ENCODE data around the gene MAST2.
"Not testable (repeated sequence)": the region's sequence is repeated elsewhere in the genome, so short reads cannot be mapped to it uniquely, and the experiment has no call there.

MAST2 gene

DNA sequence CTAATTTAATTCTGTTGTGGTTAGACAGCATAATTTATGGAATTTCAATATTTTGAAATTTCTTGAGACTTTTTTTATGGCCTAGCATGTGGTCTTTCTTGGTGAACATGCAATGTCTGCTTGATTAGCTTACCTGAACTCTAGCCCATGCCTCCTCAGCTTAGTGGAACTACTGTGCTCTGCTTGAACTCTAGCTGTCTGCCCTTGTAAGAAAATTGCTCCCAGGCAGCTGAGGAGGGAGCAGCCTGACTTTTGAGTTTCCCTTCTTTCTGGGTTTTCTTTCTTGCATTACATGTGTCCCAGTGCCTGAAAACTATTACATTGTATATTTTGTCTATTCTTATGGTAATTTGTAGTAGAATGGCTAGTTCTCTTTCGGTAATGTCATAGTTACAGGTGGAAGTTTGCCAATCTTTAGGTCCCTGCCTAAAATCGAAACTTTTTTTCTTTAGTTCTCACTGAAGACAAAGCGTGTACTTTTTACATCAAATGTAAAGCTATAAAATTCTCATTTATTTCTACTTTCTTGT lies 105.3 kb downstream of the MAST2 start:
- no peak for DNase-seq

DNA sequence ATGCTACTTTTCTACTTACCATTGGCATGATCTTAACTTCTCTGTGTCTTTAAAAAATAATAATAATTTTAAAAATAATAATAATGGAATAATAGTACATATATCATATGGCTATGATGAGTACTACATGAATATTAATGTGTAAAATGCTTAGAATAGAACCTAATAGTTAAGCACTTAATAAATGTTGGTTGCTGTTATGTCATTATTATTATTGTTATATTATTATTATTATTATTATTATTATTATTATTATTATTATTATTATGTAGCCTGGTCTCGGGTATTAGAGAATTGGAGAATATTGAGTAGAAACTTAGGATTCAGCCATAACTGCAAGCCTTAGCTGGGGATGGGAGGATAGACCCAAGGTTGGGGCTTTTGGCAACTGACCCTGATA lies 108.2 kb downstream of the MAST2 start:
- no peak for DNase-seq

DNA sequence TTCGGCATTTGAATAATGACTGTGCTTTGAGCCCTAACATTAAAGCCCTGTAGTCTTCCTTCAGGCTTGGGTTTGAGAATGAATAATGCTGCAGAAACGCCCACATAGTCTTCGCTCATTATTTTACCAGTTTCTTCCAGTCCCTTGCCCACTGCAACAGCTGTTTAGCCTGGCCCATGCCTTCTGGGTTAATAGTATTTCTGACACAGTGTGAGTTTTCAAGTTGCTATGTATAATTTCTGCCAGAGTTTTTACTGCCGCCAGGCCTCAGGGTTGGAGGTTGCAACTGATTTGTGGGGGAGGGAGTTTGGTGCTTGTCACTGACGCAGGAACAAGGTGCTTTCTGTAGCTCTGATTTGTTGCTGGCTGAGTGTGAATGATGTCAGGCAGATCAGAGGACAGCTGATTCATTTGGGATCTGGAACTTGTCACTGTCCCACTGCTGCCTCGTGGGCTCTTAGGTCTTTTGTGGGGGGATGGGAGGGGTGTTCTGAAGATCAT lies 109.8 kb downstream of the MAST2 start:
- peak in 1 of 5 donors; percentile 17 for DNase-seq

DNA sequence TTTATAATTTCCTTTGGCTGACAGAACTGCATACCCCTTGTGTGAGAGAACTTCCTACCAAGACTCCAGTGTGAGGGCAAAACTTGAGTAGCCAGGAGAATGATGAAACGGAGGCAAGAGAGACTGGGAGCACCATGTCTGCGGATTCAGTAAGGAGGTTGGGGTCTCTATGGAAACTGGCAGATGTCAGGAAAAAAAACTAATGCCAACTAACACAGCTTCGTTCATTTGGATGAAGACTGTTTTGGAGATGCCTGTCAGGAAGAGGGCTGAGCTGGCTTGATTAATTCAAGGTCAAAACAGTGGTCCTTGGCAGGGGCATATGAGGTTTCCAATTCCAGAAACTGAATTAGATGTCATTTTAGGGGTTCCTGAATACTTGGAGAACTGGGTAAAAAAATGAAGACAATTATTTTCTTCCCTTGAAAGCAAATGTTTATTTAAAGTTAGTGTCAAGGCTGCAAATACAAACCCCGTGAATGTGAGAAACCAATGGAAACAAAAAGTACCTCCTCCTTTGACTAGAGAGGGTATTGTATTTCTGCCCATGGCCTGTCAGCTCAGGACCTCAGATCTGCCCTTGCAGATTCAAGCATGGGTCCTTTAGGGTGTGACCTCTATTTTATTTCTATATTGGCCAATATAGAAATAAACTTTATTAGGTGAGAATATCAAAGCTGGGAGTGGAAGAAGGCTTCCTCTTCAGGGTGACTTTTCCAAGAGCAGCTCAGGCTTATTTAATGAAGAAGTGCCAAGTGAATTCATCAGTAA lies 110.5 kb downstream of the MAST2 start:
- no peak for DNase-seq

DNA sequence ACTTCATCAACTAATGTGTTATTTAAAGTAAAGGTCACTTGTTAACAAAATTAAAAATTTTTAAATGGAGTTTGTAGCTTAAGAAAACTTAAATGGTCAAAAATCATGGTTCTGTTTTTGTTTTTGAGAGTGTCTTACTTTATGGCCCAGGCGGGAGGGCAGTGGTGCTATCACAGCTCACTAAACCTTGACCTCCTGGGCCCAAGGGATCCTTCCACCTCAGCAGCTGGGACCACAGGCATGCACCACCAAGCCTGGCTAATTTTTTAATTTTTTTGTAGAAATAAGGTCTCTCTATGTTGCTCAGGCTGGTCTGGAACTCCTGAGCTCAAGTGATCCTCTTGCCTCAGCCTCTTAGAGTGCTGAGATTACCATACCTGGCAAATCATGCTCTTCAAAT lies 111.4 kb downstream of the MAST2 start:
- no peak for DNase-seq

DNA sequence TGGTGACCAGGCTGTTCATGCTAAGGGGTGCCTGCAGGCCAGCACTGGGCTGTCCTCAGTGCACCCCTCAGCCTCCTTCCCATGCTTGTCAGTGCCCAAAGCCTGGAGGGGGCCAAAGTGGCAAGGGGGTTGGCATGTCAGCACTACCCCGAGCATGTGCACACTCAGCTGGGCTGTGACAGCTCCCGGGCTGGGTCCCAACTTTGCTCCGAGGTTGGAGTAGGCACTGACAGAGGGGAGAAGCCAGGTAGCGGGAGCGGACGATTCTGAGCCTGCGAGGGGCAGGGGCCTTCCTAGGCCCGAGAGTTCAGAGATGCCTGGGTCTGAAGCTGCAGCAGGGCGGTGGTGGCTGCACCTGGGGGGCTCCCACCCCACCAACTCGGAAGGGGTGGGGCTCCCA lies 119.0 kb downstream of the MAST2 start:
- DNase-seq, result no peak

DNA sequence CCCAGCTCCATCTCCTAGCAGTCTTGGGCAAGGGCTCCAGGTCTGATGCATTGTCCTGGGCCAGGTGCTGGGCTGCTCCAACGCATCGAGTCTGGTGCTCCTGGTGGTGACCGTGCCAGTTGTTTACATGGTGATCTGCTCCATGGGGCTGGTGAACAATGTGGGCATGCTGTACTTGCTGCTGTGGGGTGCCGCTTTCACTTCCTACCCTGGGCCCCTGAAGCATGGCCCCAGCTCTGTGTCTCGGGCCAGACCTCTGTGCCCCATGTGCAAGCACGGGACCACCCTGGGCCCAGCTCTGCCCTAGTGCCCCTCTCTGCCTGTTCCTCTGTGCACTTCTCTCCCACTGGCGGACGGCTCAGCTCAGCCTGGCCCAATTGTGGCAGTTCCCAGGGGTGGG lies 119.4 kb downstream of the MAST2 start:
- no peak for DNase-seq

DNA sequence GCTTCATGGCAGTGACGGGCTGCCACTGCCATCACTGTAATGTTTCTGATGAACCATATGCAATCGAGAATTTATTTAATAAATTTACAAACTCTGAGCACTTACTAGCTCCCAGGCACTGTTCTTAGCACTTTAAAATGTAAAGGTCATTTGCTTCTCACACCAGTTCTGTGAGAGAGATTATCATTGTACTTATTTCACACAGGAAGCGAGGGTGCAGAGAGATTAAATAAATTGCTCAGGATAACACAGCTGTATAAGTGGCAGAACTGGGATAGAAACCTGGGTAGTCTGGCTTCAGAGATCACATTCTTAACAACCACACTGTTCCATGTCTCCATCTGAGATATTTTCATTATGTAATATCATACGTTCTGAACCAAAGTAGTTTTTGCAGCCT lies 119.9 kb downstream of the MAST2 start:
- DNase-seq, result no peak

DNA sequence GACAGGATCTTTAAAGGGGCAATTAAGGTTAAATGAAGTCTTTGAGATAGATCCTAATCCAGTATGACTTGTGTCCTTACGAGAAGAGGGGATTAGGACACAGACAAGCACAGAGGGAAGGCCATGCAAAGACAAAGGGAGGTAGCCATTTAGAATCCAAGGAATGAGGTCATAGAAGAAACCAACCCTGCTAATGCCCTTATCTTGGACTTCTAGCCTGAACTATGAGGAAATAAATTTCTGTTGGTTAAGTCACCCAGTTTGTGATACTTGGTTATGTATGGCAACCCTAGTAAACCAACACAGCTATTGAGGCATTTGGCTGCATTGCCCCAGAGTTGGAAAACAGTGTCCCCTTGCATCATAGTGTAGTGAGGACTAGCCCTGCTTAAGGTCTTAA lies 121.3 kb downstream of the MAST2 start:
- no peak for DNase-seq

DNA sequence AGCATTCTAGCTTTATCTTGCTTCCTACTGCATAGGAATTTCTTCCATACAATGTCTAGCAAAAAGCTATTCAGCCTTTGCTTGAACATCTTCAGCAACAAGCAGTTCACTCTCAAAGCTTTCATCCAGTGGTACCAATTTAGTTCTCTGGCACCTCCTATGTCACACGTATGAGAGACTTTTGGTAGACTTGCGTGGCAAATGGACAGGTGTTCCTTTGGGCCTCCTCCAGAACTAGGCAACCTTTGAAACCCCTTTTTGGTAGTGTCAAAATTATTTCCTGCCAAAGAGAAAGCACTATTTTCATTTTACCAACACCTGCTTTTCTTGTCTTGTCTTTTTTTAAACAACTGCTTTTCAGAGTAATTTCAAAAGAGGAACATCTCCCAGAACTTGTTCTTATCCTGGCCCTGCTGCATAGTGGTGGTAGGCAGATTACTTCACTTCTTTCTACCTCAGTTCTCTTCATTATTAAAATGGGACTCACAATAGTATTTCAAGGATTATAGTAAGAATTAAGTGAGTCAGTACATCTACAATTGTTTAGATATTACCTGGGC lies 122.4 kb downstream of the MAST2 start:
- DNase-seq, result no peak

DNA sequence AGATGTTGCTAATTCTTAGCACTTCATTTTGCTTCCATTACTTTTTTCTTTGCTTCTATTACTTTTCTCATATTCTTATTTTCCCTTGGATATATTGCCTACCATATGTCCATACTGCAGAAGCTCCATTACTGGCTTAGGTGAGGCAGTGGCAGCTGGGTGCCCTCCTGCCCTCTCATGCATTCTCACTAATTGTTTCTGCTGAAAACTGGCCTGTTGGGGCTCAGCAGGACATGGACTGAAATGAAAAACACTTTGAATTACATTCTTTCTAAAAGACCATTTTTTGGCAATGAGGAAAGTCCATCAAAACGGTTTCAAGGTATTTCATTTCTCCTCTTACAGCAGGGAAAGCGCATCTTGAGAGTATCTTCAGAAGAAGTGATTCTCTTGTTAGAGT lies 122.9 kb downstream of the MAST2 start:
- DNase-seq, result no peak

DNA sequence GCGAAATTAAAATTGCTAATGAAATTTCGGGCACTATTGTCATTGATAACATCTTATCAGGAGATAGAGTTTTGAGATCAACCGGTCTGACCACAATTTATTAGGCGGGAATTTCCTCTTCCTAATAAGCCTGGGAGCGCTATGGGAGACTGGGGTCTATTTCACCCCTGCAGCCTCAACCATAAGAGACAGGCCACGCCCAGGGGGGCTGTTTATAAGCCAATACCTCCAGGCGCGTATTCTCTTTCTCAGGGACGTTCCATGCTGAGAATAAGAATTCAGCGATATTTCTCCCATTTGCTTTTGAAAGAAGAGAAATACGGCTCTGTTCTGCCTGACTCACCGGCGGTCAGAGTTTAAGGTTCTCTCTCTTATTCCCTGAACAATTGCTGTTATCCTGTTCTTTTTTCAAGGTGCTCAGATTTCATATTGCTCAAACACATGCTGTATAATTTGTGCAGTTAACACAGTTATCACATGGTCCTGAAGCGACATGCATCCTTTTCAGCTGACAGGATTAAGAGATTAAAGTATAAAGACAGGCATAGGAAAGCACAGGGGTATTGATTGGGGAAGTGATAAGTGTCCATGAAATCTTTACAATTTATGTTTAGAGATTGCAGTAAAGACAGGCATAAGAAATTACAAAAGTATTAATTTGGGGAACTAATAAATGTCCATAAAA lies 124.0 kb downstream of the MAST2 start:
- not testable (repeated sequence) for DNase-seq

DNA sequence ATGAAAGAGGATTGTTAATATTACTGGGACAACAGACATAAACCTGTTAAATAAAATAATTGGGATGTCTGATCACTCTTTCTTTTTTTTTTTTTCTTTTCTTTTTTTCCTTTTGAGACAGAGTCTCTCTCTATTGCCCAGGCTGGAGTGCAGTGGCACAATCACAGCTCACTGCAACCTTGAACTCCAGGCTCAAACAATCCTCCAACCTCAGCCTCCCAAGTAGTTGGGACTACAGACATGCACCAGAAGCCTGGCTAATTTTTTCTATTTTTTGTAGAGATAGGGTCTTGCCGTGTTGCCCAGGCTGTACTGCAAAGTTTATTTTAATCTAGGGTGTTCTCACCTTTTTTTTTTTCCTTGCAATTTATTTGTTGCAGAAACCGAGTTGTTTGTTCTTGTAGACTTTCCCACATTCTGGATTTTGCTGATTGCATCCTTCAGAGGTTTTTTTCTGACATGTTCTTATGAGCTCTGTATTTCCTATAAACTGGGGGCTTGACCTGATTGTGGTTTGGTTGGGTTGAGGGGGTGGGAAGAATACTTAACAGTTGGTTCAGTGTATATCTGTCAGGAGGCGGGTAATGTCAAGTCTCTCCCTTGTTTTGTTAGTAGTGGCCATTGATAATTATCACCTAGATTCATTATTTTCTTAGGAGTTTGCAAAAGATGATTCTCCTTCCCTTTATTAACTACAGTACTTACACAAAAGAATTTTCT lies 125.2 kb downstream of the MAST2 start:
- no peak for DNase-seq

DNA sequence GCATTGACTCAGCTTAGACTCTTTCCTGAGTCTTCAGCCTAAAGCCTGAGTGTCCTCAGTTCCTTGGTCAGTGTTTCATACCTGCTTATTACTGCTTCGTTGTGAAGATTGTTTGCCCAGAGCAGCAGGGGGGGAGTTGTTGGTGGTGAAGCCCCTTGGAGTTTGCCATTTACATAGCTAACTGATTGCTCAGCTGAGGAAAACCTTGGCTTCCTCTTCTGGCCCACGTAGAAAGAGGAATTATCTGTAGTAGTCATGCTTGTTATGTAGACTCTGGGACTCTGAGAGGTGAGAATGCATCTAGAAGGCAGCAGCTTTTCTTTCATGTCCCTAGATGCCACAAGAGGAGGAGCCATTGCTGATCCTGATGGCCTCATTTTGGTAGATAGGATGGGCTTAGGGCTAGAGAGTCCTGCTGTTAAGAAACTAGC lies 125.9 kb downstream of the MAST2 start:
- no peak for DNase-seq

DNA sequence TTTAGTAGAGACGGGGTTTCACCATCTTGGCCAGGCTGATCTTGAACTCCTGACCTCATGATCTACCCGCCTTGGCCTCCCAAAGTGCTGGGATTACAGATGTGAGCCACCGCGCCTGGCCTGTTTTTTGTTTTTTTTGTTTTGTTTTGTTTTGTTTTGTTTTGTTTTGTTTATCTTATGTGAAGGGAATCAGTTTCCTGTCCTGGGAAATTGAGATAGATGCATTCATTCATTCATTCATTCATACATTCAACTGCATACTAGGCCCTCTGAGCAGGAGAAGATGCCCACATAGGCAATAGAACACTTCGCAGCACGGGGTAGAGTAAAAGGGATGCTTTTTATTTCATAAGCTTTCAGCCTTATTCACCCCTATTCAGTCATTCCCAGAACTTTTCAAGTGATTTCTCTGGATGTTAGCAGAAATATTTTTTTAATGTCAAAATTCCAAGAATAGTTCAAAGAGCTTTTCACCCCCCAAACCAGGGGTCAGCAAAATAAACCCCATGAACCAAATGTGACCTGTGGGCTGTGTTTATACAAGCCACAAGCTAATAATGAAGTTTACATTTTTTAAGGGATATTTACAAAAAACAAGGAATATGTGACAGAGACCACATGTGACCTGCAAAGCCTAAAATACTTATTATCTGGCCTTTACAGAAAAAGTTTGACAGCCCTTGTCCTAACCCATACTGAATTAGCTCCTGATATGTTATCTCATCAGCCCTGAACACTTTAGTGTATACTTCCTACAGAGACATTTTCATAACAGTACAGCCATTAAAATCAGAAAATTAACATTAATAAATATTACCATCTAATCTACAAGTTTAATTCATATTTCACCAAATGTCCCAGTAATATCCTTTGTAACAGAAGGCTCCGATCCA lies 127.1 kb downstream of the MAST2 start:
- no peak for DNase-seq

DNA sequence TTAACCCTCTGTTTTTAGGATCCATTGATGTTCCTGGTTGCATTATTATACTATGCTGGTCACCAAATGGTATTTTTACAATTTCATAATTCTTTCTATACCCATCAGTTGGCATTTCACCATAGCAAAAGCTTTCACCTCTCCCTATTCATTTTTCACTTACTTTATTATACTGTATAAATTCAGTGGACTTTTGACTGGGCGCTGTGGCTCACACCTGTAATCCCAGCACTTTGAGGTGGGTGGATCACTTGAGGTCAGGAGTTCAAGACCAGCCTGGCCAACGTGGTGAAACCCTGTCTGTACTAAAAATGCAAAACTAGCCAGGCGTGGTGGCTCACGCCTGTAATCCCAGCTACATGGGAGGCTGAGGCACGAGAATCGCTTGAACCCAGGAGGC lies 128.8 kb downstream of the MAST2 start:
- DNase-seq, result not testable (repeated sequence)

DNA sequence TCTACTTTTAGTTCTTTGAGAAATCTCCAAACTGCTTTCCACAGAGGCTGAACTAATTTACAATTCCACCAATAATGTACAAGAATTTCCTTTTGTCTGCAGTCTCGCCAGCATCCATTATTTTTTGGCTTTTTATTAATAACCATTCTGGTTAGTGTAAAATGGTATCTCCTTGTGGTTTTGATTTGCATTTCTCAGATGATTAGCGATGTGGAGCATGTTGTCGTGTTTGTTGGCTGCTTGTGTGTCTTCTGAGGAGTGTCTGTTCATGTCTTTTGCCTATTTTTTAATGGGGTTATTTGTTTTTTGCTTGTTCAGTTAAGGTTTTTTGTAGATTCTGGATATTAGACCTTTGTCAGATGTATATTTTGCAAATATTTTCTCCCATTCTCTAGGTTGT lies 131.5 kb downstream of the MAST2 start:
- DNase-seq, result no peak

DNA sequence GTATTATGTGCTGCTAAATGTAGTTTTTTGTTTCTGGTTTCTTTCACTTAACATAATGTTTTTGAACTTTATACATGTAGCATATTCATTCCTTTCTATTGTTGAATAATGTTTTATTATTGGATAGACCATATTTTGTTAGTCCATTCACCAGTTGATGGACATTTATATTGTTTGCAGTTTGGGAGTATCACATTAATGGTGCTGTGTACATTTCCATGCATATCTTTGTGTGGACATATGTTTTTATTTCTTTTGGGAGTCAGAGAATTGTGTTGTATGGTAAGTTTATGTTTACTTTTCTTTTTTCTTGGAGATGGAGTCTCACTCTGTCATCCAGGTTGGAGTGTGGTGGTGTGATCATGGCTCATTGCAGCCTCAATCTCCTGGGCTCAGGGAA lies 134.6 kb downstream of the MAST2 start:
- no peak for DNase-seq

DNA sequence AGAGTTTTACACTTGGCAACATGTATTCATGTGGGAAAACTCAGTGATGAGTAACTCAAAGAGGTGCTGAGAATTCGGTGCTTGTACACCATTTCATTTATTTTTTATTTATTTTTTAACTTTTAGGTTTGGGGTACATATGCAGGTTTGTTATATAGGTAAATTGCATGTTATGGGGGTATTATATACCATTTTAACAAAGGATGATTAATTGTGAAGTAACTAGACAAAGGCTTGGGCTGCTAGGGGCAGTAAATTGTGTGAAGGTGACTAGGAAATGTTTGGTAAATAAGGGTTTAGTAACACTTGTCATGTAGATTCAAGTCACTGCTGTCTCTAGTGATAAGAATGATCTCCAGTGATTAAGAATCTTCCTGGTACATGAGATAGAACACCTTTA lies 139.0 kb downstream of the MAST2 start:
- DNase-seq, result no peak

DNA sequence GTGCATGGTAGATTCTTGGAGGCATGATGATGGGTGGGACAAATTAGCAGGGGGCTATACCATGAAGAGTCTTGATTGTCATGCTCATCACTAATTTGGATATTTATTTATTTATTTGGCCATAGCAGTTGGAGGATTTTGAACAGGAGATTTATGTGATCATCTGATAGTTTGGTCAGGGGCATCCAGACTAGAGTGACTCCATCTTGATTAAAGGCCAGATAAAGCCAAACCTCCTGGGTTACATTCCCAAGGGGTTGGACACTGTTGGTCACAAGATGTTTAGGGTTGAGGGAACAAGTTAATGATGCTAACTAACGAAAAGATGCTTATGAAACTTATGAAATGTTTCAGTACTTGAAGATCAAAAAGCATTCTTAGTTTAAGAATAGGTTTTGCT lies 139.8 kb downstream of the MAST2 start:
- no peak for DNase-seq

DNA sequence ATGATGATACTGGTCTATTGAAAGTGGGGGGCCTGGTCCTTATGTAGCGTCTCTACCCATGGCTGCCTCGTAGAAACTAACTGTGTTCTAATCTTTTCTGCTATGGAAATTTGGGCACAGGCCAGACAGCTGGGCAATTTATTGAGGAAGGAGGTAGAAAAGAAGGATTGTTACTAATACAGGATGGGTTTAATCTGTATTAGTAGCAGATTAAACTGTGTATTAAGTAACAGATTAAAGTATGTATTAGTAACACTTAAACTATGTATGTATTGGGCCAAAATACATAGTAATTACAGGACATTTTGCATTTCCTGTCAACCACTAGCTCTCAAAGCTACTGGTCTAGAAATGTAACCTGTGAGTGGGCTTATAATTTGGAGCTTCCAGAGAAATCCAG lies 142.0 kb downstream of the MAST2 start:
- DNase-seq, result no peak

DNA sequence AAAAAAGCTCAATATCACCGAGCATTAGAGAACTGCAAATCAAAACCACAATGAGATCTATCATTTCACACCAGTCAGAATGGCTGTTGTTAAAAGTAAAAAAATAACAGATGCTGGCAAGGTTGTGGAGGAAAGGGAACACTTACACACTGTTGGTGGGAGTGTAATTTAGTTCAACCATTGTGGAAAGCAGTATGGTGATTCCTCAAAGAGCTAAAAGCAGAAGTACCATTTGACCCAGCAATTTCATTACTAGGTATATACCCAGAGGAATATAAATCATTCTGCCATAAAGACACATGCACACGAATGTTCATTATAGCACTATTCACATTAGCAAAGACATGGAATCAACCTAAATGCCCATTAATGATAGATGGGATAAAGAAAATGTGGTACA lies 146.1 kb downstream of the MAST2 start:
- not testable (repeated sequence) for DNase-seq
